ENCODE results near the gene TWIST2. TPM values are rescaled to one million over a fixed set of nuclear protein-coding genes. Genes with fewer than 3 reads are reported as not detected.

Gene TWIST2
- total RNA-seq, 2 experiments from 2014 or later, result not detected

DNA sequence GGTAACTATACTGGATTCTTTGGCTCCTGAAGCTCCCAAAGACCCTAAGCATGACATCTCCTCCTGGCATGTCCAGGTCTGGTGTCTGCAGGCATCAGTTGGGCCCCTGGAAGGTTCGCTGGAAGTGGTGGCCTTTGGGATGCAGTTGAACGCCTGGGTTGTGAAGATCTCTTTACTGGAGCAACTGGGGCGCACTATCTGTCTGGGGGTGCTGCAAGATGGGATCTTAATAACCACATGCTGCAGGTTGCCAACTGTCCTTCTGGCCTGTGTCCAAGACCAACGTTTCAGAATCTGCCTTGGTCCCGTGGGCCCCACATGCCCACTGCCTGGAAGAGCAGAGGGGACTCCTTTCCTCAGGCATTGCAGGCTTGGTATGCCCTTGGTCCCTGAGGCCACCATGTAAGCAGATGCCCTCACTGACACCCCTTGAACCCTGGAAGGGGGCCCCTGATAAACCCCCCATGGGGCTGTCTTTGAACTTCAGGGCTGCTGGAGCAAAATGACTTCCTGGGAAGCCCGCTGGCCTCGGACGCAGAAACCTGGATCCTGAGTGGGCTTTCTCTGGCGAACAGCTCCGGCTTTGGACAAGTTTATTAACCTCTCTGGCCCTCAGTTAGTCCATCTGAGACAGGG lies 101.9 kb downstream of the TWIST2 start:
- CTCF ChIA-PET, result no interaction called here
- no peaks in the 10 kb centered on the region for H3K9me3 Mint-ChIP-seq
- ATAC-seq (no peak), DNase-seq (no peak)
- peaks cover 8% of the 10 kb centered on the region for H3K4me1 Mint-ChIP-seq (ENCODE audit: low read depth)
- H3K27ac Mint-ChIP-seq, result no peak overlapping the region
- no peak overlapping the region for H3K4me3 Mint-ChIP-seq
- POLR2A ChIA-PET, result no interaction called here
- intact Hi-C loops (cut with micrococcal nuclease), result no loop called here
- H3K27me3 Mint-ChIP-seq, result peaks cover 6% of the 10 kb centered on the region
- TF ChIP-seq, protein P1, sequence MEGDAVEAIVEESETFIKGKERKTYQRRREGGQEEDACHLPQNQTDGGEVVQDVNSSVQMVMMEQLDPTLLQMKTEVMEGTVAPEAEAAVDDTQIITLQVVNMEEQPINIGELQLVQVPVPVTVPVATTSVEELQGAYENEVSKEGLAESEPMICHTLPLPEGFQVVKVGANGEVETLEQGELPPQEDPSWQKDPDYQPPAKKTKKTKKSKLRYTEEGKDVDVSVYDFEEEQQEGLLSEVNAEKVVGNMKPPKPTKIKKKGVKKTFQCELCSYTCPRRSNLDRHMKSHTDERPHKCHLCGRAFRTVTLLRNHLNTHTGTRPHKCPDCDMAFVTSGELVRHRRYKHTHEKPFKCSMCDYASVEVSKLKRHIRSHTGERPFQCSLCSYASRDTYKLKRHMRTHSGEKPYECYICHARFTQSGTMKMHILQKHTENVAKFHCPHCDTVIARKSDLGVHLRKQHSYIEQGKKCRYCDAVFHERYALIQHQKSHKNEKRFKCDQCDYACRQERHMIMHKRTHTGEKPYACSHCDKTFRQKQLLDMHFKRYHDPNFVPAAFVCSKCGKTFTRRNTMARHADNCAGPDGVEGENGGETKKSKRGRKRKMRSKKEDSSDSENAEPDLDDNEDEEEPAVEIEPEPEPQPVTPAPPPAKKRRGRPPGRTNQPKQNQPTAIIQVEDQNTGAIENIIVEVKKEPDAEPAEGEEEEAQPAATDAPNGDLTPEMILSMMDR (IDR thresholded peaks at IDR 0.05), result no peak
- no peaks in the 10 kb centered on the region for H3K36me3 Mint-ChIP-seq (ENCODE audit: low read depth)

DNA sequence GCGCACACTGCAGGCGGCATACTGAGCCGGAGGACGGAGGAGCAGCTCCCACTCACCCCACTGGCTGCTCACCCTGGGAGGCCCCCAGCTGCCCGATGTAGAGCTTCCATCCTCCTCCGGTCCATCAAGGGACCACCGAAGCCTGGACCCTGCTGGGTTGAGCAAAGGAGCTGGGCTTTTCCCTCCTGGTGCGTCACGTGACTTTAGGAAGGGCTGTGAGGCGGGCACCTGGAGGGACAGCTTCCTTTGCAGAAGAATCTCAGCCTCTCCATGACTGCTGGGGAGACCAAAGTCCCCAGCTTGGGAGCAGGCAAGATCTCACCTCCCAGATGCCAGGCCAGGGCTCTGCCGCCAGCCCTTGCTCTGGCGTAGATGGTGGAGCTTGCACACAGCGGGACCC lies 102.7 kb downstream of the TWIST2 start:
- DNase-seq (no peak), ATAC-seq (no peak)
- intact Hi-C loops (cut with micrococcal nuclease), result no loop called here
- Mint-ChIP-seq H3K4me1 (ENCODE audit: low read depth) (peaks cover 8% of the 10 kb centered on the region), H3K27me3 (peaks cover 10% of the 10 kb centered on the region), H3K4me3 (no peak overlapping the region), H3K27ac (no peak overlapping the region), H3K9me3 (no peaks in the 10 kb centered on the region), H3K36me3 (ENCODE audit: low read depth) (no peaks in the 10 kb centered on the region)
- TF ChIP-seq, protein P1 (IDR thresholded peaks at IDR 0.05), result no peak
- CTCF ChIA-PET, result no interaction called here
- POLR2A ChIA-PET, result no interaction called here

DNA sequence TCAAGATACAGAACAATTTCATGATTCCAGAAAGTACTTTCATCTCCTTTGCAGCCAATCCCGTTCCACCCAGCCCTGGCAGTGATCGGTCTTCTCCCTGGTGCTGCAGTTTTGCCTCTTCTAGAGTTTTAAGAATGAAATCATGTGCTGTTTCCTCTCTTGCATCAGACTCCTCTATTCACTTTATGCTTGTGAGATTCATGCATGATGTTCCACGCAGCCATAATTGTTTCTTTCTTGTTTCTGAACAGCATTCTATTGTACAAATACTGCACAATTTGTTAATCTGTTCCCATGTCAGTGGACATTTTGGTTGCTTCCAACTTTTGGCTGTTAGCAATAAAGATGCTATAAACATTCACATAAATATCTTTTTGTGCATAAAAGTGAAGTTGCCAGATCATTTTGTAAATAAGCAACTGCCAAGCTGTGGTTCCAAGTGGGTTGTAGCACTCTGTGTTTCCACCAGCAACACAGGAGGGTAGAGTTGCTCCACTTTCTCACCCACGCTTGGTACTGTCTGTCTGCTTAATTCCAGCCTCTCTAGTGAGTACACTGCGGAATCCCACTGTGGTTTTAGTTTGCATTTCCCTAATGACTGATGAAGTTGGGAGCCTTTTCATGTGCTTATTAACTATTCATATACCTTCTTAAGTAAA lies 104.5 kb downstream of the TWIST2 start:
- POLR2A ChIA-PET, result no interaction called here
- no peak for ATAC-seq
- Mint-ChIP-seq H3K9me3 (no peaks in the 10 kb centered on the region), H3K27me3 (peaks cover 16% of the 10 kb centered on the region), H3K36me3 (ENCODE audit: low read depth) (no peaks in the 10 kb centered on the region), H3K27ac (no peak overlapping the region), H3K4me1 (ENCODE audit: low read depth) (peaks cover 8% of the 10 kb centered on the region), H3K4me3 (no peak overlapping the region)
- CTCF ChIA-PET, result no interaction called here
- TF ChIP-seq, protein P1 (IDR thresholded peaks at IDR 0.05), result no peak
- no peak for DNase-seq
- intact Hi-C loops (cut with micrococcal nuclease), result no loop called here

DNA sequence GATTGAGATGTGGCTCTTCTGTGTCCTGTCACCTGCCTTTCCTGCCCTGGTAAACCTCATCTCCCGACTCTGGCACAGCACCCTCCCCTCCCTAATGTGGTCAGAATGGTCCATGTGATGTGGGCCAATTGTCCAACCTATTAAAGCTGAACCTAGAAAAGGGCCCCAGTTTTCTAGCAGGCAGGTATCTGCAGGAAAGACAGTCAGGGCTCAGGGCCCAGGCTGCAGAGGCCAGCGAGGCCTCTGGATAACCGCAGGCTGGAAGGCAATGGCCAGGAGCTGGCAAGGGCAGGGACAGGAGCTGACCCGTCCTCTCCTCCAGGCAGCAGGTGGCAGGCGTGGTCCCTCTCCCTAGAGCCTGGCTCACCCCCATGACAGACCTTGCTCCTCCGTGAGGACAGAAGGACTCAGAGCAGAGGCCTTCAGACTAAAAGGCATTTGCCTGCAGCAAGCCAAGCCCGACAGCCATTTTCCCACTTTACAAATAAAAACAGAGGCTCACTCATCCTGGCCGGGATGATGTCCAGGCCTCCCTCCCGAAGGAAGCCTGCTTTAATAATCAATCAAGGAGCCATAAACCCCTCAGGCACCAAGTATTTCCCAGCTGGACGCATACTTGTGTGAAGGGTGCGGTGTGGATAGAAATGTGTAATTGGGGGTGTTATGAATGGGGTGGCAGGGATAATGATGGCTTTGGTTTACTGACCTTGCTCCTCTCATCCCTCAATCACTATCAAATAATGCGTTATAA lies 107.1 kb downstream of the TWIST2 start:
- Mint-ChIP-seq H3K27ac (no peak overlapping the region), H3K36me3 (ENCODE audit: low read depth) (no peaks in the 10 kb centered on the region), H3K4me3 (no peak overlapping the region), H3K9me3 (no peaks in the 10 kb centered on the region), H3K27me3 (peaks cover 28% of the 10 kb centered on the region), H3K4me1 (ENCODE audit: low read depth) (no peaks in the 10 kb centered on the region)
- ChIA-PET CTCF (interaction anchor here (1.3 kb wide), 1 partner anchor 9 kb away, joined by 3 read pairs; no protein-coding TSS in a partner anchor), POLR2A (no interaction called here)
- TF ChIP-seq, protein P1 (IDR thresholded peaks at IDR 0.05), result no peak
- DNase-seq (no peak), ATAC-seq (no peak)
- intact Hi-C loops (cut with micrococcal nuclease), result no loop called here

Measured in activated CD8-positive, alpha-beta T cell treated with anti-CD3 and anti-CD28 coated beads for 36 hours (primary cell).